HL-60/S4 treated with retinoic acid at 250 ng/mL for 4 days and 3 days (cell line): Measurements from ENCODE around the gene CHRNB4.
"Not testable (repeated sequence)": the region's sequence is repeated elsewhere in the genome, so short reads cannot be mapped to it uniquely, and the experiment has no call there.

Experiments used
- in situ Hi-C: fragments of 300-500 bp; cut with MboI; formaldehyde crosslinking; loops from 2 replicates; pipeline ENCODE4 v1.7.0; 2022; ENCODE audit warnings: low sequenced_read_pairs

The CHRNB4 gene, protein sequence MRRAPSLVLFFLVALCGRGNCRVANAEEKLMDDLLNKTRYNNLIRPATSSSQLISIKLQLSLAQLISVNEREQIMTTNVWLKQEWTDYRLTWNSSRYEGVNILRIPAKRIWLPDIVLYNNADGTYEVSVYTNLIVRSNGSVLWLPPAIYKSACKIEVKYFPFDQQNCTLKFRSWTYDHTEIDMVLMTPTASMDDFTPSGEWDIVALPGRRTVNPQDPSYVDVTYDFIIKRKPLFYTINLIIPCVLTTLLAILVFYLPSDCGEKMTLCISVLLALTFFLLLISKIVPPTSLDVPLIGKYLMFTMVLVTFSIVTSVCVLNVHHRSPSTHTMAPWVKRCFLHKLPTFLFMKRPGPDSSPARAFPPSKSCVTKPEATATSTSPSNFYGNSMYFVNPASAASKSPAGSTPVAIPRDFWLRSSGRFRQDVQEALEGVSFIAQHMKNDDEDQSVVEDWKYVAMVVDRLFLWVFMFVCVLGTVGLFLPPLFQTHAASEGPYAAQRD

GRCh38 chr15:78641102-78641748 is at the start of gene CHRNB4:
Gene CHRNB4 (minus strand): TSS chr15:78641210. CDS start chr15:78641133, 77 bp downstream.
- in situ Hi-C loops = no loop called here

DNA sequence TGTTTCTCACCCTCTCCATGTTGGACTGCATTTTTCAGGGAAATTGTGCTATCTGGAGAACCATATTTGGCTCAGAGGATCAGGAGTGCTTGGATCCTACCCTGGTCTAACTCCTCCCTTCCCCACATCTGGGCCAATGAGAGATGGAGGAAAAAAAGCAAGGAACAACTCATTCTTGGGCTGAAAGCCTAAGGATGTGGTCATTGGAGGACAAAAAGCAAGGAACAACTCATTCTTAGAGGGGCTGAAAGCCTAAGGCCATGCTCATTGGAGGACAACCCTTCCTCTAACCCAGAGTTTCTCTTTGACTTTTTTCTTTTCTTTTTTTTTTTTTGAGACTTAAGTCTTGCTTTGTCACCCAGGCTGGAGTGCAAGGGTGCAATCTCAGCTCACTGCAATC is 48.6 kb upstream of the CHRNB4 start:
- in situ Hi-C loops = no loop called here

DNA sequence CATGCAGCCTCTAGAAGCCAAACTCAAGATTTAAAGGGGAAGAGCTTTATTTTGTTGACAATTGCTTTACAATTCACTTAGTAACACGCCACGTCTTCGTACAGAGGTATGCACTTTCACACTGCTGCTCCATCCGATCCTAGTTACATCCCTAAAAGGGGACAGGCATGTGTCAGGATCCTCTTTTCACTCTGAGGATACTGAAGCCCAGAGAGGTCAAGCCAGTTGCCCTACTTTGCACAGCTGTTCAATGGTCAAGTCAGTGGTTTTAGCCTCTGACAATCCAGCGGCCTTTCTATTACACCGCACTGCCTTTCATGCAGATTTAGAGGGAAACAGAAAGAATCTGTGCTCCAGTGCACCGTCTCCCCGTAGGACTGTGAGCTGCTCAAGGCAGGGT is 44.9 kb upstream of the CHRNB4 start:
- in situ Hi-C loops = no loop called here

- in situ Hi-C loops = no loop called here
Measured at GRCh38 chr15:78685159-78685921, 44.3 kb upstream of the CHRNB4 start.

GRCh38 chr15:78684657-78685056 is 43.6 kb upstream of the CHRNB4 start:
- in situ Hi-C loops = no loop called here

DNA sequence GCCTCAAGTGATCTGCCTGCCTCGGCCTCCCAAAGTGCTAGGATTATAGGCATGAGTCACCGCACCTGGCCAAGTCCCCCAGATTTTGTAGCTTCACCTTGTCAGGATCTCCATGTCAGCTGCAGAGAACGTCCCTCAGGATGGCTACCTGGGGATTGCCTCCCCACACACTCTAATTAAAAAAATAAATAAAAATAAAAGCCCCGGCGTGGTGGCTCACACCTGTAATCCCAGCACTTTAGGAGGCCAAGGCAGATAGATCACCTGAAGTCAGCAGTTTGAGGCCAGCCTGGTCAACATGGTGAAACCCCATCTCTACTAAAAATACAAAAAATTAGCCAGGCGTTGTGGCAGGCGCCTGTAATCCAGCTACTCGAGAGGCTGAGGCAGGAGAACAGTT is 42.6 kb upstream of the CHRNB4 start:
- in situ Hi-C loops = not testable (repeated sequence)

- in situ Hi-C loops = no loop called here
Measured at GRCh38 chr15:78682693-78683410, 41.8 kb upstream of the CHRNB4 start.

GRCh38 chr15:78682004-78682651 is 41.1 kb upstream of the CHRNB4 start:
- in situ Hi-C loops = no loop called here

- in situ Hi-C loops = no loop called here
Measured at GRCh38 chr15:78681281-78682003, 40.4 kb upstream of the CHRNB4 start.

GRCh38 chr15:78680431-78681075 is 39.5 kb upstream of the CHRNB4 start:
- in situ Hi-C loops = no loop called here

DNA sequence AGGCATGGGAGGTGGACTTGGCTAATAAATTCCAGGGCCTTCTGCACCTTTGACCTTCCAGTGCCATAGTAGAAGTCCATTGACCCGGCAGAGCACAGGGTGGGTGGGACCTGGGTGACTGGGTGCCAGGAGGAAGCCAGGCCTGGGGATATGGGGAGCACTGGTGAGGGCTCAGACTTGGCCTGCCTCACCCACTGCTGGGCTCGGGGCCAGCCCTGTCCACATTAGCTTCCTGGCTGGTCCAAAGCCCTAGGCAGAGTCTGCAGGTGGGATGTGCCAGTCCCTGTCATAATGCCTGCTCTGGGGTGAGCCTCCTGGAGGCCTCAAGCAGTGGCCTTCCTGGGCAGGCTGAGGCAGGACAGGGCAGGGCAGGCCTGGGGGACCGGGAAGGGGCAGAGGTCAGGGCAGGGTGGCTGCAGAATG is 38.1 kb upstream of the CHRNB4 start:
- in situ Hi-C loops = no loop called here

- in situ Hi-C loops = no loop called here
Measured at GRCh38 chr15:78676424-78677110, 35.6 kb upstream of the CHRNB4 start.

DNA sequence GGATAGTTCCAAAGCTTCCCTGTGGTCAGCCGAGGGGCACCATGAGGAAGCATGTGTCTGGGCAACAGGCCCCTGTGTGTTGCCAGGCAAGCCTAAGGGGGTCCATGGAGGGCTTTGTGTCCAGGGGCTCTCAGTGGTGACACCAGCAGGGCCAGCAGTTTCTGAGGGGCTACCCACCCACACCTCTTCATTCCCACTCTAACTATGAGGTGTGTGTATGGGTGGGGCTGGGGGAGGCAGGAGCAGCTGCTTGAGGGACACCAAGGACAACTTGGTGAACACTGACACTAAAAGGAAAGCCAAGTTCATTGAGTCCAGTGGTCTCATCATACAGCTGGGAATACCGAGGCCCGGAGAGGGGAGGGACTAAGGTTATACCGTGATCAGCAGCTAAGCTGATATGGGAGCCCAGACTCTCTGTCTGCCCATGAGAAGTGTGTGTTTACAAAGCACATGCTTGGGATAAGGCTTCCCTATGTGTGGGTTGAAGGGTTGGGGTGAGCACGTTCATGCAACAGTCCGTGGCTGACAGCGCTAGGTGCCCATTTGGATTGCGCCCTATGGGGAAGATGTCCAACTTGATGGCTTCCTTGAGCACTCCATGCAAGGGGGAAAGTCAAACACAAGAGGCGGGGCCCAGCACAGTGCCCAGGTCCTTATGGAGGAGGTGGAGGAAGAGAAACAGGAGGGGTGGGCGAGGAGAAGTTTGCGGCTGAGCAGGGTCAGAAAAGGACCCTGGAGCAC is 34.8 kb upstream of the CHRNB4 start:
- in situ Hi-C loops = no loop called here

DNA sequence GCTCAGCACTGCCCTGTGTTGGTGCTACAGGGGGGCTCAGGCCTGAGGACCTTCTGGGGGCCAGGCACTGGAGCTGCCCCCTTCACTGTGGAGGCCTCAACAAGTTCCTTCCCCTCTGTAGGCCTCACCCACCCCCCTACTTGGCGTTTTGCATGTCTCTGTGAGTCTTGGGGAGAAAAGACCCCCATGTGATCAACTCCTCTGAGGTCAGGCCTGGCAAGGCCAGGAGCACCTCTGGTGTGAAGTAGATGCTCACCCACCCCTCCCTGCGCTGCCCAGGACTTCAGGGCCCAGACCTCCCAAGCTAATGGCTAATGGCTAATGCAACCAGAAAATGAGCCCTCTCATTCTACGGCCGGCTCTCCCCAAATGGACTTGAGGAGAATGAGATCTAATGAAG is 34.2 kb upstream of the CHRNB4 start:
- in situ Hi-C loops = no loop called here

DNA sequence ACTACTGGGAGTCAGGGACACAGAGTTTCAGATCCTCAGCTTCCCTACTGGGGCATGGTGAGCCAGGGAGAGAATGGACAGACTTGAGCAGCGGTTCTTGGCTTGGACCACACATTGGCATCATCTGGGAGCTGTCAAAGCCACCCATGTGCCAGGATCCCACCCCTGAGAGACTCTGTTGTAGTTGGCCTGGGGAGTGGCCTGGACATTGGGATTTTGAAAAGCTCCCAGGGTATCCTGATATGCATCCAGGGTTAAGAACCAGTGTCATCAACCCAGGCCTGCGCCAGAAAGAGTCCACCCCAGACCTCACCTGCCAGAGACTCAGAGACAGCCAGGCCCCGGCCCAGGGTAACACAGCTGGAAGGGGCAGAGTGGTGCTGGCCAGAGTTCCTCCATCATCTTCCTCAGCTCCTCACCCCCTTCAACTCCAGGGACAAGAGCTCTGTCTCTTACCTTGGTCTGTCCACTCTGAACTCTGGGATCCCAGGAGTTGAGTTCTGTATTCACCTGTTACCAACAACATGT is 33.0 kb upstream of the CHRNB4 start:
- in situ Hi-C loops = no loop called here

- in situ Hi-C loops = no loop called here
Measured at GRCh38 chr15:78673476-78673875, 32.5 kb upstream of the CHRNB4 start.

DNA sequence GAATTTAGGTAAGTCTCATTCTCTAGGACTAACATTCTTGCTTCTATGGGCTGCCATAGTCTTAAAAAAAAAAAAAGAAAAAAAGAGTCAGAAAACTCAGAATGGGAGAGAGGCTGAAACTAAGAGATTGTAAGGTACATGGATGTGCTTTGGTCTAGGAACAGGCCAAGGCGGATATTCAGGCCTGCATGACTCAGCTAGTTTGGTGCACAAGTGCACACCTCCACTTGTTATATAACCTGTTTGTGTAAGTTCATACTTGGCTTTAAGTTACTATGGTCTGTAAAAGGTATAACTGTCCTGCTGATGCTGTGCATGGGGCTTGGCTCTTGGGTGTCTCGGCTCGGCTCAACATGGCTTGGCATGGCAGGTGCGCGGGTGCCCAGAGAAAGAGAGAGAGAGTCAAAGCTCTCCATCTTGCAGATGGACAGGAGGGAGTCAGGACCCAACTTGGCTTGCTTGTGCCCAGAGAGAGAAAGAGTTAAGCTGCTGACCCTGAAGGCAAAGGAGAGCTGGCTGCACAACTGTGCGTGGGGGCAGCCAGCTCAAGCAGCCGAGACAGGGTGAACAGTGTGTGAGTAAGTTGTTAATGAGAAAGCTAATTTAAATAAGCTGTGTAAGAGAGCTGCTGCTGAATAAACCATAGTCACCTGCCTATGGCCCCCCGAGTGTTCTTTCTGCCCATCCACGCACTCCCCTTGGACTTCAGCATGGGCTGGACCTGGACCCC is 31.4 kb upstream of the CHRNB4 start:
- in situ Hi-C loops = no loop called here
